ENCODE data around the gene STK16. TPM values are rescaled to one million over a fixed set of nuclear protein-coding genes. Genes with fewer than 3 reads are reported as not detected.
A peak's percentile ranks its signal among the peaks of the same experiment; 100 is the strongest.

STK16 gene
- total RNA-seq, 1 donor from 2014 or later = 19.9 TPM

DNA sequence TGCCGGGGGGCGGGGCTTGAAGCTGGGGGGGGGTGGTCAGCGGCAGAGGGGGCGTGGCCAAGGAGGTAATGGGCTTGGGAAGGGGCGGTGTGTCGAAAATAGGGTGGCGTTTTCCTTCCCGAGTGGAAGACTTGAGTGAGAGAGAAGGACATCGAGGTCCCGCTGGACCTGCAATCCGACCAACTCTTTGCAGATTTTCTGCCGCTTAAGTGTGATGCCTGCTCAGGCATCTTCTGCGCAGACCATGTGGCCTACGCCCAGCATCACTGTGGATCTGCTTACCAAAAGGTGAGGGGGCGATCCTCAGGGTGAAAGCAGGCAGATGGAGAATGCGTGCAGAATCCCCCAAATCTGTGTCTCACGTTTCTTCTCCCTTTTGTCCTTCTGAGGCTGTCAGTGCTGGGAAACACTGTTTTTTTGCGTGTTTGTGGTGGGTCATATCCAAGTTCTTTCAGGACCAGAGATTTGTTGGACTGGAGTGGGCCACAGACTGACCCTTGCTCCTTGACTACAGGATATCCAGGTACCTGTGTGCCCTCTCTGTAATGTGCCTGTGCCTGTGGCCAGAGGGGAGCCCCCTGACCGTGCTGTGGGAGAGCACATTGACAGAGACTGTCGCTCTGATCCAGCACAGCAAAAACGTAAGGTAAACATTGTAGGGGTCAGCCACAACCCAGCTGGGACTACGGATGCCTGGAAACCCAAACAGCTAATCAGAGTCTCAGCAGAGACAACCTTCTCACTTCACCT is 38.0 kb upstream of the STK16 start:
- TF ChIP-seq, protein P1, sequence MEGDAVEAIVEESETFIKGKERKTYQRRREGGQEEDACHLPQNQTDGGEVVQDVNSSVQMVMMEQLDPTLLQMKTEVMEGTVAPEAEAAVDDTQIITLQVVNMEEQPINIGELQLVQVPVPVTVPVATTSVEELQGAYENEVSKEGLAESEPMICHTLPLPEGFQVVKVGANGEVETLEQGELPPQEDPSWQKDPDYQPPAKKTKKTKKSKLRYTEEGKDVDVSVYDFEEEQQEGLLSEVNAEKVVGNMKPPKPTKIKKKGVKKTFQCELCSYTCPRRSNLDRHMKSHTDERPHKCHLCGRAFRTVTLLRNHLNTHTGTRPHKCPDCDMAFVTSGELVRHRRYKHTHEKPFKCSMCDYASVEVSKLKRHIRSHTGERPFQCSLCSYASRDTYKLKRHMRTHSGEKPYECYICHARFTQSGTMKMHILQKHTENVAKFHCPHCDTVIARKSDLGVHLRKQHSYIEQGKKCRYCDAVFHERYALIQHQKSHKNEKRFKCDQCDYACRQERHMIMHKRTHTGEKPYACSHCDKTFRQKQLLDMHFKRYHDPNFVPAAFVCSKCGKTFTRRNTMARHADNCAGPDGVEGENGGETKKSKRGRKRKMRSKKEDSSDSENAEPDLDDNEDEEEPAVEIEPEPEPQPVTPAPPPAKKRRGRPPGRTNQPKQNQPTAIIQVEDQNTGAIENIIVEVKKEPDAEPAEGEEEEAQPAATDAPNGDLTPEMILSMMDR (IDR thresholded peaks at IDR 0.05) = no peak
- TF ChIP-seq EZH2phosphoT487 (IDR thresholded peaks at IDR 0.05) = no peak
- no peak for TF ChIP-seq EZH2 (IDR thresholded peaks at IDR 0.05)

DNA sequence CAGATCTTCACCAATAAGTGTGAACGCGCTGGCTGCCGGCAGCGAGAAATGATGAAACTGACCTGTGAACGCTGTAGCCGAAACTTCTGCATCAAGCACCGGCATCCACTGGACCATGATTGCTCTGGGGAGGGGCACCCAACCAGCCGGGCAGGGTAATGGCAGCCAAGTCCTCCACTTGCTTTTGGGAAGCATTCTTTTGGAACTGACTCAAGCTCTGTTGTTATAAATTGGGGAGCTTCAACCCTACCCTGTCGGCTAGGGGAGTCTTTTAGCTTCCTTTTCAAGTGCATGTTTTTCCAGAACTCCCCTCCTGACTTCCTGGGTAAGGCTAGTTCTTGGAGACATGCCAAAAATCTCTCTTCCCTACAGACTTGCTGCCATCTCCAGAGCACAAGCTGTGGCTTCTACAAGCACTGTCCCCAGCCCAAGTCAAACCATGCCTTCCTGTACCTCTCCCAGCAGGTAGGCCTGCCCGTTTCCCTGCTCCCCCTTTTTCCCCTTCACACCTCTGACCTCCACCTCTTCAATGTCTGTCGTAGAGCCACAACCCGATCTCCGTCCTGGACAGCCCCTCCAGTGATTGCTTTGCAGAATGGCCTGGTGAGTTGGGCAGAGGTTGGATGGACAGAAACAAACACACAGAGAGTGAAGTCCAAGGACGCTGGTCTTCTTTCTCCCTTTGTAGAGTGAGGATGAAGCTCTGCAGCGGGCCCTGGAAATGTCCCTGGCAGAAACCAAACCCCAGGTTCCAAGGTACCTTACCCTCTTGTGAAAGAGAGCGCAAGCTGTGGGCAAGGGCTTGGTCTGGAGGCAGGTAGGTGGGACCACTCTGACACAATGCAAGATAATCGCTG is 37.2 kb upstream of the STK16 start:
- no peaks in the 10 kb centered on the region for H3K79me2 ChIP-seq (ENCODE audit: low read depth)
- Mint-ChIP-seq H3K36me3 (peaks cover 5% of the 10 kb centered on the region), H3K27ac (no peak overlapping the region), H3K4me3 (peak overlapping the region; percentile 95), H3K27me3 (ENCODE audit: insufficient read depth, low read depth) (peaks cover 3% of the 10 kb centered on the region), H3K4me1 (peaks cover 19% of the 10 kb centered on the region), H3K9me3 (peaks cover 4% of the 10 kb centered on the region)
- no peaks in the 10 kb centered on the region for H3K36me3 ChIP-seq
- no peak overlapping the region for H3K27ac ChIP-seq
- TF ChIP-seq, protein P1 (IDR thresholded peaks at IDR 0.05) = no peak
- TF ChIP-seq EZH2phosphoT487 (IDR thresholded peaks at IDR 0.05) = no peak
- no peak for TF ChIP-seq EZH2 (IDR thresholded peaks at IDR 0.05)
- no peaks in the 10 kb centered on the region for H3K9me3 ChIP-seq (ENCODE audit: low read depth)
- no peak overlapping the region for H2AFZ ChIP-seq (replicated peaks)
- no peak overlapping the region for H3K9ac ChIP-seq
- no peaks in the 10 kb centered on the region for H3K27me3 ChIP-seq
- H3K4me2 ChIP-seq = peak overlapping the region; percentile 76
- H3K4me3 ChIP-seq = peak overlapping the region; percentile 66
- peaks cover 7% of the 10 kb centered on the region for H3K4me1 ChIP-seq
- no peak for DNase-seq (ENCODE audit: low spot score)
- no peaks in the 10 kb centered on the region for H4K20me1 ChIP-seq (ENCODE audit: low read depth)
- peaks cover 26% of the 10 kb centered on the region for H3F3A ChIP-seq (ENCODE audit: low read depth)

More for the DNA sequence above, 38.0 kb upstream of the STK16 start:
- no peak overlapping the region for H3K27ac ChIP-seq
- H3K79me2 ChIP-seq (ENCODE audit: low read depth) = no peaks in the 10 kb centered on the region
- Mint-ChIP-seq H3K27me3 (ENCODE audit: insufficient read depth, low read depth) (peaks cover 5% of the 10 kb centered on the region), H3K4me1 (peaks cover 19% of the 10 kb centered on the region), H3K27ac (no peak overlapping the region), H3K4me3 (peak overlapping the region; percentile 95), H3K36me3 (peaks cover 4% of the 10 kb centered on the region), H3K9me3 (peaks cover 4% of the 10 kb centered on the region)
- peak overlapping the region; percentile 20 for H2AFZ ChIP-seq (replicated peaks)
- H3F3A ChIP-seq (ENCODE audit: low read depth) = peaks cover 26% of the 10 kb centered on the region
- no peak overlapping the region for H3K9ac ChIP-seq
- no peak for DNase-seq (ENCODE audit: low spot score)
- no peaks in the 10 kb centered on the region for H3K9me3 ChIP-seq (ENCODE audit: low read depth)
- peaks cover 7% of the 10 kb centered on the region for H3K4me1 ChIP-seq
- H3K27me3 ChIP-seq = no peaks in the 10 kb centered on the region
- peak overlapping the region; percentile 76 for H3K4me2 ChIP-seq
- no peaks in the 10 kb centered on the region for H4K20me1 ChIP-seq (ENCODE audit: low read depth)
- peak overlapping the region; percentile 66 for H3K4me3 ChIP-seq
- no peaks in the 10 kb centered on the region for H3K36me3 ChIP-seq

GRCh38 chr2:219209236-219210195 is 35.8 kb upstream of the STK16 start:
- Histone ChIP-seq H3K27me3 (no peaks in the 10 kb centered on the region), H3K4me2 (no peak overlapping the region), H3F3A (ENCODE audit: low read depth) (peaks cover 22% of the 10 kb centered on the region), H3K36me3 (no peaks in the 10 kb centered on the region), H3K9ac (no peak overlapping the region), H2AFZ (replicated peaks) (no peak overlapping the region), H4K20me1 (ENCODE audit: low read depth) (no peaks in the 10 kb centered on the region), H3K4me1 (peaks cover 7% of the 10 kb centered on the region), H3K4me3 (no peak overlapping the region), H3K27ac (no peak overlapping the region), H3K9me3 (ENCODE audit: low read depth) (no peaks in the 10 kb centered on the region), H3K79me2 (ENCODE audit: low read depth) (no peaks in the 10 kb centered on the region)
- Mint-ChIP-seq H3K36me3 (peaks cover 12% of the 10 kb centered on the region), H3K4me3 (peak overlapping the region; percentile 43), H3K9me3 (no peaks in the 10 kb centered on the region), H3K27ac (peak overlapping the region; percentile 21), H3K4me1 (peaks cover 19% of the 10 kb centered on the region), H3K27me3 (ENCODE audit: insufficient read depth, low read depth) (peaks cover 5% of the 10 kb centered on the region)
- TF ChIP-seq EZH2phosphoT487 (IDR thresholded peaks at IDR 0.05) (no peak), EZH2 (IDR thresholded peaks at IDR 0.05) (no peak)
- TF ChIP-seq, protein P1 (IDR thresholded peaks at IDR 0.05) = no peak
- no peak for DNase-seq (ENCODE audit: low spot score)
